SU-DHL-6 (cell line): ENCODE data around the gene SDK1.

Source experiments
- CTCF ChIP-seq: fragments of 200-600 bp; sonication (generic); IDR thresholded peaks from one replicate; pipeline ENCODE4 v1.5.1; 2017; ENCODE audit warnings: antibody characterized with exemption, mild to moderate bottlenecking, low read length, moderate library complexity; ENCODE audit not compliant: insufficient read depth, poor library complexity, severe bottlenecking
- EZH2phosphoT487 ChIP-seq: fragments of 200-600 bp; sonication (generic), shearing (Covaris generic); conservative IDR thresholded peaks from 2 replicates; pipeline ENCODE4 v1.6.1; 2018; ENCODE audit warnings: mild to moderate bottlenecking, antibody characterized with exemption, low read length, moderate library complexity, mixed read lengths

GRCh38 chr7:4123823-4124222 lies 822.8 kb downstream of the SDK1 start:
- TF ChIP-seq EZH2phosphoT487 (no peak), CTCF (no peak)
